ENCODE data around the gene FAM131B. TPM values are rescaled to one million over a fixed set of nuclear protein-coding genes. Genes with fewer than 3 reads are reported as not detected.
A peak's percentile ranks its signal among the peaks of the same experiment; 100 is the strongest.

FAM131B gene
- total and polyA plus RNA-seq, 9 of the 15 experiments (the other 6 are each of a cell fraction or from before 2014, with no cell fraction given), result 0.03 to 0.04 TPM; not detected in 7

DNA sequence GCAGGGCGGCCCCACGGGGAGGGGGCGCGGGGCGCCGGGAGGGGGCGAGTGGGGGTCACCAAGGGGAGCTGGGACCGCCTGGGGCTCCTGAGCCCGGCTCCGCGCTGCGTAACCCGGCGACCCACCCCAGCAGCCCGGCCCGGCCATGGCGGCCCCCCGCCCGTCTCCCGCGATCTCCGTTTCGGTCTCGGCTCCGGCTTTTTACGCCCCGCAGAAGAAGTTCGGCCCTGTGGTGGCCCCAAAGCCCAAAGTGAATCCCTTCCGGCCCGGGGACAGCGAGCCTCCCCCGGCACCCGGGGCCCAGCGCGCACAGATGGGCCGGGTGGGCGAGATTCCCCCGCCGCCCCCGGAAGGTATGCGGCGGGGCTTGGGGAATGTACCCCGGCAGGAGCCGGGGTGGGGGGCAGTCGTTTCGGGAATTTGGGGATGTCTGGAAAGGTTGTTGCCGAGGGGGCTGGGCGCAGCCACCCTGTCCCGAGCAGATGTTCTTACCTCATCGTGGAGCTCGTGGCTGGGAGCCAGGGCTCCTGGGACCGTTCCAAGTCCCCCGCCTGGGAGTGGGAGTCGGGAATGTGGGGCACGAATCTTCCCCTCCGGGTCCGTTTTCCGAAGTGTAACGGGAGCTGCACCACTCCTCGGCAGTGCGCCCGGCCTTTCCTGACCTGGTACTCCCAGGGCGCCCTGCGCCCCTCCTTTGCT lies 19.1 kb upstream of the FAM131B start (continued):
- TF ChIP-seq, protein P1, sequence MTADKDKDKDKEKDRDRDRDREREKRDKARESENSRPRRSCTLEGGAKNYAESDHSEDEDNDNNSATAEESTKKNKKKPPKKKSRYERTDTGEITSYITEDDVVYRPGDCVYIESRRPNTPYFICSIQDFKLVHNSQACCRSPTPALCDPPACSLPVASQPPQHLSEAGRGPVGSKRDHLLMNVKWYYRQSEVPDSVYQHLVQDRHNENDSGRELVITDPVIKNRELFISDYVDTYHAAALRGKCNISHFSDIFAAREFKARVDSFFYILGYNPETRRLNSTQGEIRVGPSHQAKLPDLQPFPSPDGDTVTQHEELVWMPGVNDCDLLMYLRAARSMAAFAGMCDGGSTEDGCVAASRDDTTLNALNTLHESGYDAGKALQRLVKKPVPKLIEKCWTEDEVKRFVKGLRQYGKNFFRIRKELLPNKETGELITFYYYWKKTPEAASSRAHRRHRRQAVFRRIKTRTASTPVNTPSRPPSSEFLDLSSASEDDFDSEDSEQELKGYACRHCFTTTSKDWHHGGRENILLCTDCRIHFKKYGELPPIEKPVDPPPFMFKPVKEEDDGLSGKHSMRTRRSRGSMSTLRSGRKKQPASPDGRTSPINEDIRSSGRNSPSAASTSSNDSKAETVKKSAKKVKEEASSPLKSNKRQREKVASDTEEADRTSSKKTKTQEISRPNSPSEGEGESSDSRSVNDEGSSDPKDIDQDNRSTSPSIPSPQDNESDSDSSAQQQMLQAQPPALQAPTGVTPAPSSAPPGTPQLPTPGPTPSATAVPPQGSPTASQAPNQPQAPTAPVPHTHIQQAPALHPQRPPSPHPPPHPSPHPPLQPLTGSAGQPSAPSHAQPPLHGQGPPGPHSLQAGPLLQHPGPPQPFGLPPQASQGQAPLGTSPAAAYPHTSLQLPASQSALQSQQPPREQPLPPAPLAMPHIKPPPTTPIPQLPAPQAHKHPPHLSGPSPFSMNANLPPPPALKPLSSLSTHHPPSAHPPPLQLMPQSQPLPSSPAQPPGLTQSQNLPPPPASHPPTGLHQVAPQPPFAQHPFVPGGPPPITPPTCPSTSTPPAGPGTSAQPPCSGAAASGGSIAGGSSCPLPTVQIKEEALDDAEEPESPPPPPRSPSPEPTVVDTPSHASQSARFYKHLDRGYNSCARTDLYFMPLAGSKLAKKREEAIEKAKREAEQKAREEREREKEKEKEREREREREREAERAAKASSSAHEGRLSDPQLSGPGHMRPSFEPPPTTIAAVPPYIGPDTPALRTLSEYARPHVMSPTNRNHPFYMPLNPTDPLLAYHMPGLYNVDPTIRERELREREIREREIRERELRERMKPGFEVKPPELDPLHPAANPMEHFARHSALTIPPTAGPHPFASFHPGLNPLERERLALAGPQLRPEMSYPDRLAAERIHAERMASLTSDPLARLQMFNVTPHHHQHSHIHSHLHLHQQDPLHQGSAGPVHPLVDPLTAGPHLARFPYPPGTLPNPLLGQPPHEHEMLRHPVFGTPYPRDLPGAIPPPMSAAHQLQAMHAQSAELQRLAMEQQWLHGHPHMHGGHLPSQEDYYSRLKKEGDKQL (CRISPR knock-in tag; IDR thresholded peaks at IDR 0.05; ENCODE audit: borderline replicate concordance), result no peak
- peak; percentile 74 for TF ChIP-seq EGR1 (conservative IDR thresholded peaks at IDR 0.05)
- no peak for TF ChIP-seq BCOR (IDR thresholded peaks at IDR 0.05)
- no peak for TF ChIP-seq ZNF444 (CRISPR knock-in tag; IDR thresholded peaks at IDR 0.05)
- 0 out of 2 replicates have a peak, but pooled peaks have one; percentile 59 for TF ChIP-seq HIVEP1 (CRISPR knock-in tag; IDR thresholded peaks at IDR 0.05)
- no peak for TF ChIP-seq ZNF77 (CRISPR knock-in tag; IDR thresholded peaks at IDR 0.05)
- TF ChIP-seq, protein P2, sequence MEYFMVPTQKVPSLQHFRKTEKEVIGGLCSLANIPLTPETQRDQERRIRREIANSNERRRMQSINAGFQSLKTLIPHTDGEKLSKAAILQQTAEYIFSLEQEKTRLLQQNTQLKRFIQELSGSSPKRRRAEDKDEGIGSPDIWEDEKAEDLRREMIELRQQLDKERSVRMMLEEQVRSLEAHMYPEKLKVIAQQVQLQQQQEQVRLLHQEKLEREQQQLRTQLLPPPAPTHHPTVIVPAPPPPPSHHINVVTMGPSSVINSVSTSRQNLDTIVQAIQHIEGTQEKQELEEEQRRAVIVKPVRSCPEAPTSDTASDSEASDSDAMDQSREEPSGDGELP (CRISPR knock-in tag; IDR thresholded peaks at IDR 0.05; ENCODE audit: borderline replicate concordance), result peak; percentile 47; the same call in 1 of the 2 replicates
- TF ChIP-seq, protein P3, sequence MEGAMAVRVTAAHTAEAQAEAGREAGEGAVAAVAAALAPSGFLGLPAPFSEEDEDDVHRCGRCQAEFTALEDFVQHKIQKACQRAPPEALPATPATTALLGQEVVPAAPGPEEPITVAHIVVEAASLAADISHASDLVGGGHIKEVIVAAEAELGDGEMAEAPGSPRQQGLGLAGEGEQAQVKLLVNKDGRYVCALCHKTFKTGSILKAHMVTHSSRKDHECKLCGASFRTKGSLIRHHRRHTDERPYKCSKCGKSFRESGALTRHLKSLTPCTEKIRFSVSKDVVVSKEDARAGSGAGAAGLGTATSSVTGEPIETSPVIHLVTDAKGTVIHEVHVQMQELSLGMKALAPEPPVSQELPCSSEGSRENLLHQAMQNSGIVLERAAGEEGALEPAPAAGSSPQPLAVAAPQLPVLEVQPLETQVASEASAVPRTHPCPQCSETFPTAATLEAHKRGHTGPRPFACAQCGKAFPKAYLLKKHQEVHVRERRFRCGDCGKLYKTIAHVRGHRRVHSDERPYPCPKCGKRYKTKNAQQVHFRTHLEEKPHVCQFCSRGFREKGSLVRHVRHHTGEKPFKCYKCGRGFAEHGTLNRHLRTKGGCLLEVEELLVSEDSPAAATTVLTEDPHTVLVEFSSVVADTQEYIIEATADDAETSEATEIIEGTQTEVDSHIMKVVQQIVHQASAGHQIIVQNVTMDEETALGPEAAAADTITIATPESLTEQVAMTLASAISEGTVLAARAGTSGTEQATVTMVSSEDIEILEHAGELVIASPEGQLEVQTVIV (CRISPR knock-in tag; IDR thresholded peaks at IDR 0.05; ENCODE audit: borderline replicate concordance), result no peak
- TF ChIP-seq HDAC6 (IDR thresholded peaks at IDR 0.05; ENCODE audit: low read depth, low read length), result no peak
- no peak for TF ChIP-seq PTBP1 (IDR thresholded peaks at IDR 0.05; ENCODE audit: low read depth, low read length)
- 0 out of 2 replicates have a peak, but pooled peaks have one; percentile 33 for TF ChIP-seq SMARCE1 (IDR thresholded peaks at IDR 0.05)
- TF ChIP-seq CAMTA2 (CRISPR knock-in tag; conservative IDR thresholded peaks at IDR 0.05), result 0 out of 2 replicates have a peak, but pooled peaks have one; percentile 24
